Mesenchymal stem cell (in vitro differentiated cells and primary cell): ENCODE results near the gene OR2C3.
"Not testable (repeated sequence)": the region's sequence is repeated elsewhere in the genome, so short reads cannot be mapped to it uniquely, and the experiment has no call there.

Experiments
- DNase-seq: peaks from one replicate; pipeline ENCODE4 v3.0.0-alpha.2; 2013
- H2AFZ ChIP-seq: one replicate; pipeline ENCODE4 v1.6.1; 2013; ENCODE audit warnings: low read depth, mild to moderate bottlenecking, control low read depth, inconsistent platforms, low read length, moderate library complexity
- H2AK5ac ChIP-seq: 2 replicates; pipeline ENCODE4 v1.6.1; 2013; ENCODE audit warnings: low read length, moderate library complexity, mild to moderate bottlenecking, inconsistent platforms; ENCODE audit not compliant: severe bottlenecking
- H2BK120ac ChIP-seq: one replicate; pipeline ENCODE4 v1.6.1; 2013; ENCODE audit warnings: low read depth, mild to moderate bottlenecking, inconsistent platforms, low read length, moderate library complexity
- H2BK12ac ChIP-seq, 2 experiments: one replicate each; pipeline ENCODE4 v1.6.1; 2013; ENCODE audit warnings: inconsistent platforms in 2 of 2, low read length in 2 of 2, mild to moderate bottlenecking in 2 of 2, moderate library complexity in 2 of 2, control low read depth in 1 of 2
- H2BK15ac ChIP-seq: one replicate; pipeline ENCODE4 v1.6.1; 2013; ENCODE audit warnings: mild to moderate bottlenecking, low read depth, inconsistent platforms; ENCODE audit not compliant: poor library complexity, severe bottlenecking
- H2BK5ac ChIP-seq: 2 replicates; pipeline ENCODE4 v1.6.1; 2013; ENCODE audit warnings: low read depth, mild to moderate bottlenecking, low read length, control low read depth, inconsistent platforms; ENCODE audit not compliant: poor library complexity, severe bottlenecking
- H3K14ac ChIP-seq, 2 experiments: one replicate each; pipeline ENCODE4 v1.6.1; 2013; ENCODE audit warnings: inconsistent platforms in 2 of 2, low read length in 2 of 2, control low read depth in 1 of 2, mild to moderate bottlenecking in 1 of 2, moderate library complexity in 1 of 2
- H3K18ac ChIP-seq, 2 experiments: one replicate each; pipeline ENCODE4 v1.6.1; 2013; ENCODE audit warnings: inconsistent platforms in 2 of 2, low read length in 2 of 2, control low read depth in 1 of 2, low read depth in 1 of 2, mild to moderate bottlenecking in 1 of 2
- H3K23ac ChIP-seq, 2 experiments: one replicate each; pipeline ENCODE4 v1.6.1; 2013; ENCODE audit warnings: inconsistent platforms in 2 of 2, low read length in 2 of 2, mild to moderate bottlenecking in 2 of 2, moderate library complexity in 2 of 2, control low read depth in 1 of 2
- H3K27ac ChIP-seq: 2 replicates; pipeline ENCODE4 v1.5.1; 2013; ENCODE audit warnings: mild to moderate bottlenecking, moderate library complexity, low read length, control low read depth, inconsistent platforms; ENCODE audit not compliant: poor library complexity, severe bottlenecking
- H3K27me3 ChIP-seq, 2 experiments: 2 replicates each; pipeline versions ENCODE4 v1.6.1 to v1.7.0; 2013; ENCODE audit warnings: low read length in 2 of 2, mild to moderate bottlenecking in 2 of 2, moderate library complexity in 2 of 2, control low read depth in 1 of 2, inconsistent platforms in 1 of 2; ENCODE audit not compliant: control insufficient read depth in 1 of 2, insufficient read depth in 1 of 2
- H3K36me3 ChIP-seq, 2 experiments: 2 replicates each; pipeline versions ENCODE4 v1.6.1 to v1.7.0; 2013; ENCODE audit warnings: low read length in 2 of 2, control low read depth in 1 of 2, inconsistent platforms in 1 of 2, low read depth in 1 of 2, mild to moderate bottlenecking in 1 of 2; ENCODE audit not compliant: insufficient read depth in 2 of 2, control insufficient read depth in 1 of 2
- H3K4ac ChIP-seq, 2 experiments: one replicate each; pipeline ENCODE4 v1.6.1; 2013; ENCODE audit warnings: inconsistent platforms in 2 of 2, low read length in 2 of 2, mild to moderate bottlenecking in 2 of 2, moderate library complexity in 2 of 2, control low read depth in 1 of 2, low read depth in 1 of 2
- H3K4me1 ChIP-seq: 2 replicates; pipeline ENCODE4 v1.6.1; 2013; ENCODE audit warnings: low read depth, low read length, control low read depth; ENCODE audit not compliant: control insufficient read depth, insufficient read depth
- H3K4me2 ChIP-seq: 2 replicates; pipeline ENCODE4 v1.6.1; 2013; ENCODE audit warnings: low read length, mild to moderate bottlenecking, inconsistent platforms; ENCODE audit not compliant: poor library complexity, severe bottlenecking
- H3K4me3 ChIP-seq, 2 experiments: 2 replicates each; pipeline versions ENCODE4 v1.5.1 to v1.7.0; 2013; ENCODE audit warnings: low read length in 2 of 2, mild to moderate bottlenecking in 2 of 2, control low read depth in 1 of 2, low read depth in 1 of 2; ENCODE audit not compliant: insufficient read depth in 1 of 2
- H3K79me1 ChIP-seq: replicated peaks from 2 replicates; pipeline ENCODE4 v1.6.1; 2013; ENCODE audit warnings: mild to moderate bottlenecking, control low read depth, low read length, inconsistent platforms; ENCODE audit not compliant: poor library complexity, severe bottlenecking
- H3K9ac ChIP-seq: 2 replicates; pipeline ENCODE4 v1.7.0; 2013; ENCODE audit warnings: mild to moderate bottlenecking, low read length, moderate library complexity
- H3K9me3 ChIP-seq: 2 replicates; pipeline ENCODE4 v1.7.0; 2013; ENCODE audit warnings: mild to moderate bottlenecking, low read length; ENCODE audit not compliant: control insufficient read depth
- H4K8ac ChIP-seq: one replicate; pipeline ENCODE4 v1.6.1; 2013; ENCODE audit warnings: inconsistent platforms, mild to moderate bottlenecking, low read length, moderate library complexity
- H4K91ac ChIP-seq: one replicate; pipeline ENCODE4 v1.6.1; 2013; ENCODE audit warnings: mild to moderate bottlenecking, low read length, inconsistent platforms
- WGBS: methylation state at CpG from one replicate; pipeline ENCODE4 v1.1.7; 2013; ENCODE audit warnings: mixed read lengths; 5-methylcytosine and 5-hydroxymethylcytosine counted together

The OR2C3 gene

DNA sequence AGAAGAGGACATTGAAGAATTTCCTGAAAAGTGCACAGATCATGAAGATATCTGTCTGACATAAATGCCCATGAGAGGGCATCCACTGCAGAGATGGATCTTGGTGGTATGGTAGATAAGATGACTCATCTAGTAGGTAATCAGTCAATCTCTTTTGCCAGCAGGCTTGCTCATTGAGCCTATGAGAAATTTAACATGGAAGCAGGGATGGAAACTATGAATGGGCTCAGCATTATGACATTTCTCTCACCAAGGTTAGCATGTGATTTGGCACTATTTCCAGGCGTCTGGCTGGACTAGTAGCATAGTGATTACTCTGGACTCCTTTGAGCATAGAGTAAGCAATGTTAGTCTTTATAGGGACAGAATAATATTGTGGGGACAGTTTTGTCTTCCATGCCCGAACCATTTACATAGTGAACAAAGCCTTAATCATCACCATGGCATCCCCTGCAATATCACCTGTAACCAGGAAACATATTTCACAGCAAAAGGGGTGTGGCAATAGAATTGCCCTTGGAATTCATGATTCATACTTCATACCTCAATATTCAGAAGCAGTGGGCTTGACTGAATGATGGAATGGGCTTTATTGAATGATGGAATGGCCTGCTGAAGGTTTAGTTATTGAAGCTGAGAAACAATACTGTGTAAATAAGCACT, 7.3 kb downstream of the OR2C3 start:
- no peak overlapping the region for H3K4ac ChIP-seq
- H3K79me1 ChIP-seq = no peaks in the 10 kb centered on the region
- no peak overlapping the region for H2AK5ac ChIP-seq
- H3K9ac ChIP-seq = no peak overlapping the region
- no peak overlapping the region for H2BK15ac ChIP-seq
- no peaks in the 10 kb centered on the region for H3K36me3 ChIP-seq
- WGBS = 100% methylated on average over 1 of the region's 2 CpGs
- H3K4me1 ChIP-seq = no peaks in the 10 kb centered on the region
- H2BK12ac ChIP-seq = no peak overlapping the region
- H3K14ac ChIP-seq = no peak overlapping the region
- peaks cover 10% of the 10 kb centered on the region for H3K9me3 ChIP-seq
- H3K23ac ChIP-seq = no peak overlapping the region
- no peak overlapping the region for H3K18ac ChIP-seq
- DNase-seq = no peak
- no peak overlapping the region for H2BK120ac ChIP-seq
- no peak overlapping the region for H3K4me2 ChIP-seq
- H2AFZ ChIP-seq = no peak overlapping the region
- no peak overlapping the region for H4K8ac ChIP-seq
- H3K4me3 ChIP-seq = no peak overlapping the region
- no peak overlapping the region for H3K27ac ChIP-seq
- H4K91ac ChIP-seq = no peak overlapping the region
- no peaks in the 10 kb centered on the region for H3K27me3 ChIP-seq
- no peak overlapping the region for H2BK5ac ChIP-seq

DNA sequence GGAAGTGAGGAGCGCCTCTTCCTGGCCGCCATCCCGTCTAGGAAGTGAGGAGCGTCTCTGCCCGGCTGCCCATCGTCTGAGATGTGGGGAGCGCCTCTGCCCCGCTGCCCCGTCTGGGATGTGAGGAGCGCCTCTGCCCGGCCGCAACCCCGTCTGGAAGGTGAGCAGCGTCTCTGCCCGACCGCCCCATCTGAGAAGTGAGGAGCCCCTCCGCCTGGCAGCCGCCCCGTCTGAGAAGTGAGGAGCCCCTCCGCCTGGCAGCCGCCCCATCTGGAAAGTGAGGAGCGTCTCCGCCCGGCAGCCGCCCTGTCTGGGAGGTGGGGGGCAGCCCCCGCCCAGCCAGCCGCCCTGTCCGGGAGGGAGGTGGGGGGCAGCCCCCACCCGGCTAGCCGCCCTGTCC, 14.4 kb downstream of the OR2C3 start:
- not testable (repeated sequence) for DNase-seq, H3K9me3 ChIP-seq, H4K91ac ChIP-seq, H2BK5ac ChIP-seq, H3K4ac ChIP-seq, H2BK120ac ChIP-seq, H2BK12ac ChIP-seq, H3K4me1 ChIP-seq, H3K9ac ChIP-seq, H3K14ac ChIP-seq, H2BK15ac ChIP-seq, H3K23ac ChIP-seq, H3K36me3 ChIP-seq, H3K4me3 ChIP-seq, H2AK5ac ChIP-seq, H3K79me1 ChIP-seq, H3K27me3 ChIP-seq, H3K18ac ChIP-seq, H2AFZ ChIP-seq, H4K8ac ChIP-seq, H3K4me2 ChIP-seq, H3K27ac ChIP-seq
- 86% methylated on average over 16 of the region's 30 CpGs for WGBS

- H4K8ac ChIP-seq = no peak overlapping the region
- no peak overlapping the region for H2AFZ ChIP-seq
- no peak overlapping the region for H2BK5ac ChIP-seq
- H3K4me2 ChIP-seq = no peak overlapping the region
- H3K14ac ChIP-seq = no peak overlapping the region
- H3K23ac ChIP-seq = no peak overlapping the region
- H2BK15ac ChIP-seq = no peak overlapping the region
- no peak overlapping the region for H3K27ac ChIP-seq
- H2AK5ac ChIP-seq = no peak overlapping the region
- no peak for DNase-seq
- H2BK12ac ChIP-seq = no peak overlapping the region
- H3K4me3 ChIP-seq = no peak overlapping the region
- no peaks in the 10 kb centered on the region for H3K27me3 ChIP-seq
- H3K4ac ChIP-seq = no peak overlapping the region
- no peak overlapping the region for H4K91ac ChIP-seq
- H3K9me3 ChIP-seq = peaks cover 14% of the 10 kb centered on the region
- H3K4me1 ChIP-seq = peaks cover 1% of the 10 kb centered on the region
- H3K79me1 ChIP-seq = no peaks in the 10 kb centered on the region
- H3K9ac ChIP-seq = no peak overlapping the region
- H2BK120ac ChIP-seq = no peak overlapping the region
- H3K36me3 ChIP-seq = peaks cover 0 to 4% of the 10 kb centered on the region in 2 experiments
- WGBS = 96% methylated on average over 19 of the region's 19 CpGs
- no peak overlapping the region for H3K18ac ChIP-seq
Measured at GRCh38 chr1:247518613-247518891, 17.7 kb downstream of the OR2C3 start.

- H3K4me3 ChIP-seq = peak overlapping the region in 1 of 2 experiments; percentile 29
- H4K8ac ChIP-seq = no peak overlapping the region
- peaks cover 12% of the 10 kb centered on the region for H3K9me3 ChIP-seq
- no peak overlapping the region for H3K18ac ChIP-seq
- H3K36me3 ChIP-seq = peaks cover 0 to 4% of the 10 kb centered on the region in 2 experiments
- no peak overlapping the region for H2AFZ ChIP-seq
- H4K91ac ChIP-seq = no peak overlapping the region
- no peaks in the 10 kb centered on the region for H3K27me3 ChIP-seq
- no peak overlapping the region for H3K14ac ChIP-seq
- H2BK15ac ChIP-seq = no peak overlapping the region
- no peak overlapping the region for H2AK5ac ChIP-seq
- no peak overlapping the region for H3K23ac ChIP-seq
- no peak overlapping the region for H2BK120ac ChIP-seq
- no peak for DNase-seq
- no peaks in the 10 kb centered on the region for H3K79me1 ChIP-seq
- H2BK12ac ChIP-seq = no peak overlapping the region
- 92% methylated on average over 72 of the region's 72 CpGs for WGBS
- H3K27ac ChIP-seq = no peak overlapping the region
- H3K4me1 ChIP-seq = peaks cover 1% of the 10 kb centered on the region
- no peak overlapping the region for H2BK5ac ChIP-seq
- H3K4ac ChIP-seq = no peak overlapping the region
- no peak overlapping the region for H3K4me2 ChIP-seq
- no peak overlapping the region for H3K9ac ChIP-seq
Measured at GRCh38 chr1:247517795-247518612, 18.2 kb downstream of the OR2C3 start.
